ENCODE results near the gene UNCX. TPM values are rescaled to one million over a fixed set of nuclear protein-coding genes. Genes with fewer than 3 reads are reported as not detected.
"Not testable (repeated sequence)": the region's sequence is repeated elsewhere in the genome, so short reads cannot be mapped to it uniquely, and the experiment has no call there.

Gene UNCX
- total RNA-seq, 4 donors from 2014 or later = not detected

- no peak overlapping the region for H3K4me3 ChIP-seq
- H3K4me1 ChIP-seq = no peaks in the 10 kb centered on the region
- peaks cover 0 to 71% (median 3%) of the 10 kb centered on the region in 4 donors for H3K27me3 ChIP-seq
- H3K9me3 ChIP-seq = no peaks in the 10 kb centered on the region
- H3K36me3 ChIP-seq = no peaks in the 10 kb centered on the region
- WGBS = 90% methylated on average over 10 of the region's 10 CpGs
- intact Hi-C loops (cut with DNase I) = no loop called here
- TF ChIP-seq POLR2AphosphoS5 (IDR thresholded peaks at IDR 0.05) (no peak), EP300 (IDR thresholded peaks at IDR 0.05) (no peak), CTCF (IDR thresholded peaks at IDR 0.05) (no peak), POLR2A (IDR thresholded peaks at IDR 0.05; ENCODE audit: low read depth) (no peak)
- no peak for DNase-seq (ENCODE audit: extremely low spot score)
- no peak overlapping the region for H3K27ac ChIP-seq (replicated peaks in 1 of 4)
Observed at GRCh38 chr7:1278543-1278942, 45.9 kb downstream of the UNCX start.

GRCh38 chr7:1279041-1279440 lies 46.4 kb downstream of the UNCX start:
- H3K9me3 ChIP-seq = no peaks in the 10 kb centered on the region
- intact Hi-C loops (cut with DNase I) = no loop called here
- no peak overlapping the region for H3K27ac ChIP-seq (replicated peaks in 1 of 4)
- H3K4me1 ChIP-seq = no peaks in the 10 kb centered on the region
- no peak for DNase-seq (ENCODE audit: extremely low spot score)
- WGBS = 89% methylated on average over 16 of the region's 16 CpGs
- TF ChIP-seq POLR2AphosphoS5 (IDR thresholded peaks at IDR 0.05) = no peak
- H3K27me3 ChIP-seq = peaks cover 0 to 75% (median 4%) of the 10 kb centered on the region in 4 donors
- H3K36me3 ChIP-seq = no peaks in the 10 kb centered on the region
- no peak overlapping the region for H3K4me3 ChIP-seq

DNA sequence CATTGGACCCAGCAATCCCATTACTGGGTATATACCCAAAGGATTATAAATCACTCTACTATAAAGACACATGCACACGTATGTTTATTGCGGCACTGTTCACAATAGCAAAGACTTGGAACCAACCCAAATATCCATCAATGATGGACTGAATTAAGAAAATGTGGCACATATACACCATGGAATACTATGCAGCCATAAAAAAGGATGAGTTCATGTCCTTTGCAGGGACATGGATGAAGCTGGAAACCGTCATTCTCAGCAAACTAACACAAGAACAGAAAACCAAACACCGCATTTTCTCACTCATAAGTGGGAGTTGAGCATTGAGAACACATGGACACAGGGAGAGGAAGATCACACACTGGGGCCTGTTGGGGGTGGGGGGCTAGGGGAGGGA lies 47.2 kb downstream of the UNCX start:
- H3K27ac ChIP-seq (replicated peaks in 1 of 4); H3K9me3 ChIP-seq; H3K36me3 ChIP-seq; DNase-seq (ENCODE audit: extremely low spot score); intact Hi-C loops (cut with DNase I); H3K4me3 ChIP-seq; H3K4me1 ChIP-seq: not testable (repeated sequence)
- 78% methylated on average over 4 of the region's 4 CpGs for WGBS
- peaks cover 0 to 75% (median 10%) of the 10 kb centered on the region in 4 donors for H3K27me3 ChIP-seq

- intact Hi-C loops (cut with DNase I) = no loop called here
- no peak overlapping the region for H3K4me3 ChIP-seq
- H3K36me3 ChIP-seq = no peaks in the 10 kb centered on the region
- peaks cover 0 to 75% (median 10%) of the 10 kb centered on the region in 4 donors for H3K27me3 ChIP-seq
- no peak overlapping the region for H3K27ac ChIP-seq (replicated peaks in 1 of 4)
- no peaks in the 10 kb centered on the region for H3K4me1 ChIP-seq
- no peak for TF ChIP-seq EP300 (IDR thresholded peaks at IDR 0.05)
- TF ChIP-seq POLR2AphosphoS5 (IDR thresholded peaks at IDR 0.05) = no peak
- TF ChIP-seq POLR2A (IDR thresholded peaks at IDR 0.05; ENCODE audit: low read depth) = no peak
- TF ChIP-seq CTCF (IDR thresholded peaks at IDR 0.05) = no peak
- no peaks in the 10 kb centered on the region for H3K9me3 ChIP-seq
- no peak for DNase-seq (ENCODE audit: extremely low spot score)
- WGBS = 49% methylated on average over 13 of the region's 13 CpGs
Observed at GRCh38 chr7:1281068-1281467, 48.4 kb downstream of the UNCX start.

- peaks cover 0 to 75% (median 8%) of the 10 kb centered on the region in 4 donors for H3K27me3 ChIP-seq
- intact Hi-C loops (cut with DNase I) = no loop called here
- no peak overlapping the region for H3K4me3 ChIP-seq
- TF ChIP-seq EP300 (IDR thresholded peaks at IDR 0.05) (no peak), POLR2AphosphoS5 (IDR thresholded peaks at IDR 0.05) (no peak), CTCF (IDR thresholded peaks at IDR 0.05) (no peak), POLR2A (IDR thresholded peaks at IDR 0.05; ENCODE audit: low read depth) (no peak)
- DNase-seq (ENCODE audit: extremely low spot score) = no peak
- H3K27ac ChIP-seq (replicated peaks in 1 of 4) = no peak overlapping the region
- H3K4me1 ChIP-seq = no peaks in the 10 kb centered on the region
- no peaks in the 10 kb centered on the region for H3K9me3 ChIP-seq
- WGBS = 84% methylated on average over 5 of the region's 5 CpGs
- no peaks in the 10 kb centered on the region for H3K36me3 ChIP-seq
Observed at GRCh38 chr7:1282679-1283078, 50.0 kb downstream of the UNCX start.

GRCh38 chr7:1283337-1283736 lies 50.7 kb downstream of the UNCX start:
- H3K4me1 ChIP-seq = no peaks in the 10 kb centered on the region
- no peaks in the 10 kb centered on the region for H3K36me3 ChIP-seq
- no peaks in the 10 kb centered on the region for H3K9me3 ChIP-seq
- intact Hi-C loops (cut with DNase I) = no loop called here
- 86% methylated on average over 4 of the region's 10 CpGs for WGBS
- no peak for DNase-seq (ENCODE audit: extremely low spot score)
- TF ChIP-seq EP300 (IDR thresholded peaks at IDR 0.05) = no peak
- no peak for TF ChIP-seq CTCF (IDR thresholded peaks at IDR 0.05)
- no peak for TF ChIP-seq POLR2AphosphoS5 (IDR thresholded peaks at IDR 0.05)
- TF ChIP-seq POLR2A (IDR thresholded peaks at IDR 0.05; ENCODE audit: low read depth) = no peak
- no peak overlapping the region for H3K27ac ChIP-seq (replicated peaks in 1 of 4)
- peaks cover 0 to 75% (median 8%) of the 10 kb centered on the region in 4 donors for H3K27me3 ChIP-seq
- H3K4me3 ChIP-seq = no peak overlapping the region
